Brain microvascular endothelial cell (primary cell): ENCODE measurements around the gene DNHD1.

Source experiments
- DNase-seq: peaks from one replicate; pipeline ENCODE4 v3.0.0-alpha.2; 2020
- H3K27ac ChIP-seq: fragments of 250-450 bp; sonication (Bioruptor Pico); 2 replicates; pipeline ENCODE4 v1.5.1; 2020; ENCODE audit warnings: mild to moderate bottlenecking, moderate library complexity
- H3K27me3 ChIP-seq: fragments of 250-450 bp; sonication (Bioruptor Pico); replicated peaks from 2 replicates; pipeline ENCODE4 v1.5.1; 2020; ENCODE audit warnings: mild to moderate bottlenecking
- H3K36me3 ChIP-seq: fragments of 250-450 bp; sonication (Bioruptor Pico); replicated peaks from 2 replicates; pipeline ENCODE4 v1.5.1; 2020; ENCODE audit warnings: mild to moderate bottlenecking
- H3K4me3 ChIP-seq: 2 replicates; pipeline ENCODE4 v1.5.1; 2011; ENCODE audit warnings: low read depth, mild to moderate bottlenecking, control low read depth, low read length, moderate library complexity
- in situ Hi-C: cut with HindIII; loops from 2 replicates; pipeline ENCODE4 v1.10.0; 2017; ENCODE audit warnings: low sequenced_read_pairs, low pct_ligation_motif_present
- TF ChIP-seq, protein P1 (sequence below): IDR thresholded peaks from 2 replicates; pipeline ENCODE4 v1.5.1; 2011; ENCODE audit warnings: low read depth, mild to moderate bottlenecking, moderate library complexity, low read length, control low read depth, inconsistent platforms; ENCODE audit errors: missing control alignments

DNHD1 gene

DNA sequence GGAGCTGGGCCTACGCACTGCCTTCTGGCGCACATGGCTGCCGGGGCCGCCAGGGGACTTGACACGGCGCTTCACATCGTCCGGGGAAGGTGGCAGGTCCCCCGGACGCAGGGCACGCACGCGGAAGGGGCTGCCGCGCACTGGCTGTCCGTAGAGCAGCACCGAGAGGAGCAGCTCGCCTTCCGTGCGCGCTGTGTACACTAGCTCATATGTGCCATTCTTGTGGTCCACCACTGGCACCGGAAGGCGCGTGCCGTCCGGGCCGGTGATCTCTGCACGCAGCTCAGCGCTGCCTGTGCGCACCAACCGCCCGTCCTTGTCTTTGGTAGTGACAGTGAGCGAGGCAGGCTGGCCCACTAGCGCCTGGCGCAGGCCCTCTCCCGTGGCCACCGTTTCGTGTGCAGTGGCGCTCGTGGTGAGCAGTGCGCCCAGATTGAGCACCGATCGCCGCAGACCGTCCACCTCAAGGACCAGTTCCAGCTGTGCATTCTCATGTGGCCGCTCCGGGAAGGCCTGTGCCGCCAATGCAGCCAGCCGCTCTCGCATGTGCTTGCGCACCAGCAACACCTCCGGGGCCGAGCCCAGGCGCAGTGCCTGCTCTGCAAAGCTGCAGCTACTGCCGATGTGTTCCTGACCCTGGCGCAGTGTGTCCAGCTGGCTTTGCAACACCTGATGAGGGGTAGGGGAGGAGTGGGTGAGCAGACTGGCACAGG is 40.6 kb upstream of the DNHD1 start:
- TF ChIP-seq, protein P1, sequence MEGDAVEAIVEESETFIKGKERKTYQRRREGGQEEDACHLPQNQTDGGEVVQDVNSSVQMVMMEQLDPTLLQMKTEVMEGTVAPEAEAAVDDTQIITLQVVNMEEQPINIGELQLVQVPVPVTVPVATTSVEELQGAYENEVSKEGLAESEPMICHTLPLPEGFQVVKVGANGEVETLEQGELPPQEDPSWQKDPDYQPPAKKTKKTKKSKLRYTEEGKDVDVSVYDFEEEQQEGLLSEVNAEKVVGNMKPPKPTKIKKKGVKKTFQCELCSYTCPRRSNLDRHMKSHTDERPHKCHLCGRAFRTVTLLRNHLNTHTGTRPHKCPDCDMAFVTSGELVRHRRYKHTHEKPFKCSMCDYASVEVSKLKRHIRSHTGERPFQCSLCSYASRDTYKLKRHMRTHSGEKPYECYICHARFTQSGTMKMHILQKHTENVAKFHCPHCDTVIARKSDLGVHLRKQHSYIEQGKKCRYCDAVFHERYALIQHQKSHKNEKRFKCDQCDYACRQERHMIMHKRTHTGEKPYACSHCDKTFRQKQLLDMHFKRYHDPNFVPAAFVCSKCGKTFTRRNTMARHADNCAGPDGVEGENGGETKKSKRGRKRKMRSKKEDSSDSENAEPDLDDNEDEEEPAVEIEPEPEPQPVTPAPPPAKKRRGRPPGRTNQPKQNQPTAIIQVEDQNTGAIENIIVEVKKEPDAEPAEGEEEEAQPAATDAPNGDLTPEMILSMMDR = no peak
- in situ Hi-C loops = no loop called here
- H3K4me3 ChIP-seq = no peak overlapping the region
- H3K27ac ChIP-seq = no peak overlapping the region
- H3K36me3 ChIP-seq = peaks cover 44% of the 10 kb centered on the region
- no peaks in the 10 kb centered on the region for H3K27me3 ChIP-seq
- DNase-seq = no peak

DNA sequence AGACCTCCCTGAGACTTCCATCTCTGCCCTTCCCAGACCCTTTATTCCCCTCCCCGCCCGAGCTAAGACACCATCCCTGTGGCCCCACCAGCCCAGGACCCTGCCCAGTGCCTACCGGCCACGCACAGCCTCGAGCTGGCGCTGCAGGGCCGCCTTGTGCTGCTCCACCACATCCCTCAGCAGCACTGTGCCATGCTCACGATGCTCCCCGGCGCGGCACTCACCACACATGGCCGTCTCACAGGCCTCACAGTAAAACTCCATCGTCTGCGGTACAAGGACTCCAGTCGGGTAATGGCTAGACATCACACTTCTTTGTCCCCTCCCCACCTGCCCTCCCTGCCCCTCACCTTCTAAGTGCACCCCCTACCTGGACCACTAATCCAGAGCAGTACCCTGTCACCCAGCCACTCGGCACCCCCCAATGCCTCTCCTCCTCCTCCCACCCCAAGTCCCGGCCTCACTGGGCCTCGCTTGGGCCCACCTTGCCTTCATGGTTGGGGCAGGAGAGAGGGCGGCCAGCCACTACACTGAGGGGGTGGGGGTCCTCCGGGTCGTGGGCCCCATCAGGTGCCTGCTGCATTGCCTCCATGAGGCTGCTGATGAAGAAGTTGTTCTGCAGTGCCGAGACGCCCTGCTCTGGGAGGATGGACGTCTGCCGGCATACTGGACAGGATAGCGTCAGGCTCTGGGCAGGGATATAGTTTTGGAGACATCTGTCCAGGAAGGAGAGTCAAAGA is 39.3 kb upstream of the DNHD1 start:
- DNase-seq = no peak
- in situ Hi-C loops = no loop called here
- TF ChIP-seq, protein P1 = no peak

DNA sequence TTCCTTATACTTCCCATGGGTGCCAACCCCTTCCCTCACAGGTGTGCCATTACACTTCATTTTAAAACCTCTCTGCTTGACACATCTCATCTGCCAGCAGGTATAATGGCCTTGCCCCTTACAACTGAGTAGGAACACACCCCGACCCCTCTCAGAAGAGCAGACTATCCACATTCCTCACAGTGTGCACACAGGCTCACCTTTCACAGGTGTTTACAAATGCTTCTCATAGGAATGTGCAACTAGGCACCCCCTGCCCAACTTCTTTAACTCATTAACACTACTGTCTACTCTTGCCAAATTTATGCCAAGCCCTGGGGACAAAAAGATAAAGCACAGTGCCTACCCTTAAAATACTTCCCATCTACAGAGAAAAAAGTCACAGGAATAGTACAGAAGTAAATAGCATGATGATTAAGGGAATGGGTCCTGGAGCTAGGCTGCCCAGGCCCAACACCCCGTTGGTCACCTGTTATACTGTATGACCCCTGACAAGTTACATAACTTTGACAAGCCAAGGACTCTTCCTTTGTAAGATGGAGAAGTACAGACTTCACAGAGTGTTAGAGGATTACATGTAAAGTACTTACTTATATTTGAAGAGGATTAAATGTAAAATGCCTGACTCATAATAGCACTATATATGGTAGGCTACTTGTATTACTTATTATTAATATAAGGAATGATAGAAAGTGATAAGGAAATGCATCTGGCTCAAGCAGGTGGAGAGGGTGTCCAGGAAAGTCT is 38.6 kb upstream of the DNHD1 start:
- peaks cover 43% of the 10 kb centered on the region for H3K36me3 ChIP-seq
- no peaks in the 10 kb centered on the region for H3K27me3 ChIP-seq
- DNase-seq = no peak
- H3K27ac ChIP-seq = no peak overlapping the region
- no peak overlapping the region for H3K4me3 ChIP-seq
- in situ Hi-C loops = no loop called here
- TF ChIP-seq, protein P1 = no peak

More for the DNA sequence above, 39.3 kb upstream of the DNHD1 start:
- Histone ChIP-seq H3K4me3 (no peak overlapping the region), H3K36me3 (peaks cover 40% of the 10 kb centered on the region), H3K27me3 (no peaks in the 10 kb centered on the region), H3K27ac (no peak overlapping the region)

DNA sequence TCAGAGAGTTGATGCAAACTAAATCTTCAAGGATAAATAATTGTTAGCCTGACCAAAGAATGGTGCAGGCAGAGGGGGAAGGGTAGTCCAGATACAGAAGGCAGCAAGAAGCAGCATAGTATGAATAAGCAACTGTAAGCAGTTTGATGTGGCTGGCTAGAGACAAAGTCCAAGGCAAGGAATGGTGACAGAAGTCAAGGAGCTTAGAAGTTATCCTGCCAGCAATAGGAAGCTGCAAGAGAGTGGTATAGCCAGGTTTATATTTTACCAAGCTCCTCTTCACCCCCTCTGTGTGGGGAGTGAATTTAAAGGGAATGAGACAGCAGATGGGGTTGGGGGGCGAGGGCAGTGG is 38.0 kb upstream of the DNHD1 start:
- DNase-seq = no peak
- H3K27ac ChIP-seq = no peak overlapping the region
- H3K27me3 ChIP-seq = no peaks in the 10 kb centered on the region
- in situ Hi-C loops = no loop called here
- no peak overlapping the region for H3K4me3 ChIP-seq
- peaks cover 46% of the 10 kb centered on the region for H3K36me3 ChIP-seq
- TF ChIP-seq, protein P1 = no peak

DNA sequence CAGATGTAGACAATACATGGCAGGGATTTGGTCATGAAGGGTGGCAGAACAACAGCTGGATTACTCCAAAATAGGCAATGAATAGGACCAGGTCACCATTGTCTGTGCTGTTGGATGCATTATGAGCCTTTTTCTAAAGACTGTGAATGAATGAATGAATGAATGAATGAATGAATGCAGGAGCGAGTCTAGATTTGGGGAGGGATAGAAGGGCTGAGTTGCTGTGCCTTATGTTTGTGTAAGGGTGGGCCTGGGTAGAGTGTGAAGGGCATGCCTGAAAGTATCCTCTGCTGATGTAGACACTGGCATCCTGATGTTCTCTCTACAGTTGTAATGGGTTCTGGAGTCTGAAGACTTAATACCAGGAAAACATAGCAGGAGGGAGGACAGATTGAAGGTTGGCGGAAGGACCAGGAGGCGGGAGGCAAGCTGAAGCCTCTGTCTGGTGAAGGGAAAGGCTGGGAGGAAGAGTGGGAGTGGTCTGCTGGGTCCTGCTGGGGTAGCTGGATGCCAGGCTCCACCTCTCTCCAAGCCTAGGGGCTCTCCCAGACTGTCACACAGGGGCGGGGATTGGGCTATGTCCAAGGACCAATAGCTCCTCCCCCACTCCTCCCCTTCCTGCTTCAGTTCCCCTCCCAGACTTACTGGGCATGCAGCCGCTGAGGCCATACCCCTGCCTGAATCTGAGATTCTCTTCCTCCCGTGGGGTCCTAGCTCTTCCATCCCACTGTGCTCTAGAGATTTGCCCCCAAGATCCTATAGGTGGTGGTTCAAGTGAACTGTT is 28.2 kb upstream of the DNHD1 start:
- in situ Hi-C loops = no loop called here
- peaks cover 8% of the 10 kb centered on the region for H3K36me3 ChIP-seq
- H3K27ac ChIP-seq = no peak overlapping the region
- H3K4me3 ChIP-seq = no peak overlapping the region
- TF ChIP-seq, protein P1 = no peak
- no peaks in the 10 kb centered on the region for H3K27me3 ChIP-seq
- DNase-seq = peak; percentile 92
